HepG2 (cell line): ENCODE data around the gene ATP8B4. TPM values are rescaled to one million over a fixed set of nuclear protein-coding genes. Genes with fewer than 3 reads are reported as not detected.

Source experiments
- ATAC-seq: fragments of 200-7000 bp; cut with Tn5 transposase; 3 replicates; pipeline ENCODE4 v1.9.1; 2020; ENCODE audit warnings: mild to moderate bottlenecking, moderate library complexity
- BruUV-seq: library from RNA; stranded (reverse); fragments of 400-500 nt; replicated peaks from 2 replicates; lab custom pipeline; 2021; lab: Mats Ljungman, UMichigan
- CTCF ChIA-PET: fragments of 300-600 bp; formaldehyde crosslinking; extraction: SDS; loops from one replicate; lab custom pipeline; 2021; ENCODE audit warnings: low total read pairs, inconsistent platforms, low intra/inter-chr PET ratio; lab: Yijun Ruan, JAX
- POLR2A ChIA-PET: fragments of 350-600 bp; sonication (Branson Sonifier 250); formaldehyde crosslinking; loops from one replicate; lab custom pipeline; 2020; ENCODE audit warnings: antibody characterized with exemption, inconsistent platforms; lab: Yijun Ruan, JAX
- DNase-seq: peaks from one replicate; pipeline ENCODE4 v3.0.0-alpha.2; 2015; ENCODE audit warnings: low spot score
- FAIRE-seq: peaks from 3 replicates; lab custom pipeline; 2011; peaks lifted over from hg19 to GRCh38; lab: Jason Lieb, UNC
- H2AFZ ChIP-seq: one replicate; pipeline ENCODE4 v1.6.1; 2011; ENCODE audit warnings: low read length, inconsistent platforms
- H3K27ac ChIP-seq: fragments of 300-600 bp; 3 replicates; pipeline ENCODE4 v1.8.0; 2011; ENCODE audit warnings: mixed run types, mild to moderate bottlenecking, mixed read lengths, low read length, inconsistent platforms; ENCODE audit not compliant: insufficient read depth; ENCODE audit errors: extremely low read length
- H3K27me3 ChIP-seq, 2 experiments: fragments of 200-600 bp in 1 of 2; 2 replicates in 1 of 2; 3 replicates in 1 of 2; pipeline versions ENCODE4 v1.6.0 to v1.8.0; 2011; ENCODE audit warnings: low read length in 2 of 2, mild to moderate bottlenecking in 2 of 2, moderate library complexity in 2 of 2, inconsistent platforms in 1 of 2; ENCODE audit not compliant: insufficient read depth in 2 of 2, control insufficient read depth in 1 of 2
- H3K36me3 ChIP-seq, 2 experiments: fragments of 200-600 bp in 1 of 2; replicated peaks in 1 of 2; 2 replicates in 1 of 2; 3 replicates in 1 of 2; pipeline versions ENCODE4 v1.5.1 to v1.8.0; 2011; ENCODE audit warnings: low read length in 2 of 2, inconsistent platforms in 1 of 2; ENCODE audit not compliant: insufficient read depth in 2 of 2, control insufficient read depth in 1 of 2
- H3K4me1 ChIP-seq: 2 replicates; pipeline ENCODE4 v1.5.1; 2012; ENCODE audit warnings: low read length, inconsistent platforms; ENCODE audit not compliant: insufficient read depth
- H3K4me2 ChIP-seq: 2 replicates; pipeline ENCODE4 v1.6.0; 2011; ENCODE audit warnings: low read depth, low read length, inconsistent platforms
- H3K4me3 ChIP-seq, 3 experiments: fragments of 200-600 bp in 1 of 3; sonication (generic), shearing (Covaris generic) in 1 of 3; replicated peaks in 1 of 3; 2 replicates each; pipeline ENCODE4 v1.5.1; 2011 to 2016; ENCODE audit warnings: low read length in 3 of 3, inconsistent platforms in 2 of 3, low read depth in 2 of 3, mild to moderate bottlenecking in 2 of 3, control low read depth in 1 of 3, mixed read lengths in 1 of 3; ENCODE audit not compliant: insufficient read depth in 1 of 3
- H3K79me2 ChIP-seq: one replicate; pipeline ENCODE4 v1.6.1; 2011; ENCODE audit warnings: low read length, inconsistent platforms; ENCODE audit not compliant: insufficient read depth
- H3K9ac ChIP-seq: 2 replicates; pipeline ENCODE4 v1.6.0; 2011; ENCODE audit warnings: mild to moderate bottlenecking, low read depth, low read length, inconsistent platforms; ENCODE audit not compliant: insufficient read depth
- H3K9me3 ChIP-seq: 2 replicates; pipeline ENCODE4 v1.5.1; 2012; ENCODE audit warnings: mild to moderate bottlenecking, low read length
- H4K20me1 ChIP-seq: 2 replicates; pipeline ENCODE4 v1.6.0; 2011; ENCODE audit warnings: inconsistent platforms, mild to moderate bottlenecking, low read length, moderate library complexity; ENCODE audit not compliant: insufficient read depth
- AKAP8 ChIP-seq: sonication (generic); formaldehyde crosslinking; IDR thresholded peaks from 2 replicates; pipeline ENCODE4 v1.5.1; 2020; ENCODE audit warnings: mild to moderate bottlenecking, missing genetic modification reagents
- HMGXB3 ChIP-seq: sonication (generic); formaldehyde crosslinking; IDR thresholded peaks from 2 replicates; pipeline ENCODE4 v1.4.0; 2020; ENCODE audit warnings: missing genetic modification reagents, borderline replicate concordance
- KLF12 ChIP-seq: sonication (generic); formaldehyde crosslinking; IDR thresholded peaks from 2 replicates; pipeline ENCODE4 v1.4.0; 2020; ENCODE audit warnings: missing genetic modification reagents, borderline replicate concordance
- MXI1 ChIP-seq: IDR thresholded peaks from 3 replicates; pipeline ENCODE4 v1.6.1; 2012; ENCODE audit warnings: low read depth, low read length, inconsistent platforms, borderline replicate concordance
- THAP8 ChIP-seq: sonication (generic); formaldehyde crosslinking; IDR thresholded peaks from 2 replicates; pipeline ENCODE4 v1.5.1; 2020; ENCODE audit warnings: missing genetic modification reagents, mild to moderate bottlenecking, borderline replicate concordance
- ZNF101 ChIP-seq: sonication (generic); formaldehyde crosslinking; IDR thresholded peaks from 2 replicates; pipeline ENCODE4 v1.4.0; 2020; ENCODE audit warnings: mild to moderate bottlenecking, low read depth, missing genetic modification reagents, borderline replicate concordance
- ZNF878 ChIP-seq: sonication (generic); formaldehyde crosslinking; IDR thresholded peaks from 2 replicates; pipeline ENCODE4 v1.8.1; 2023; ENCODE audit warnings: mild to moderate bottlenecking, missing genetic modification reagents, moderate library complexity
- ZXDC ChIP-seq: sonication (generic); formaldehyde crosslinking; IDR thresholded peaks from 2 replicates; pipeline ENCODE4 v1.5.0; 2020; ENCODE audit warnings: mild to moderate bottlenecking, missing genetic modification reagents
- WGBS: methylation state at CpG from one replicate; pipeline ENCODE4 v1.1.6; 2017; ENCODE audit warnings: low lambda C conversion rate; 5-methylcytosine and 5-hydroxymethylcytosine counted together
- in situ Hi-C: cut with HindIII; loops from 2 replicates; pipeline ENCODE4 v1.10.0; 2017; ENCODE audit warnings: low pct_unique_long_range_greater_than_20kb; ENCODE audit not compliant: extremely low pct_ligation_motif_present
- intact Hi-C: fragments of 100-400 bp; cut with micrococcal nuclease; formaldehyde crosslinking; loops from one replicate; pipeline ENCODE4 v1.10.0; 2022; ENCODE audit not compliant: unreplicated experiment
- polyA plus RNA-seq, 8 experiments: library from polyadenylated mRNA; depleted of rRNA in 3 of 8; stranded (reverse) in 7 of 8; unstranded in 1 of 8; fragments of >200 nt; fragmentation: Illumina TruSeq in 4 of 8; extraction: Trizol in 4 of 8; gene quantifications; 2 replicates each; pipeline versions ENCODE4 v1.2.1 to v1.2.3, GENCODE V29; 2011 to 2016; ENCODE audit warnings: low read depth in 4 of 8, missing spikeins in 1 of 8, mixed read lengths in 1 of 8; ENCODE audit not compliant: insufficient read depth in 1 of 8
- total RNA-seq, 5 experiments: library from RNA; depleted of rRNA; stranded (reverse); fragments of >200 nt; fragmentation: Illumina TruSeq; extraction: Trizol; gene quantifications; 2 replicates each; pipeline ENCODE4 v1.2.3, GENCODE V29; 2016; ENCODE audit warnings: low read depth in 1 of 5
- TF ChIP-seq, protein P1 (sequence below): sonication (generic); formaldehyde crosslinking; IDR thresholded peaks from 2 replicates; pipeline ENCODE4 v1.8.0; 2022; ENCODE audit warnings: mild to moderate bottlenecking, missing genetic modification reagents, moderate library complexity

ATP8B4 gene
- total and polyA plus RNA-seq, 2 of the 13 experiments (the other 11 are each of a cell fraction or from before 2014, with no cell fraction given) = 0.24 to 0.69 TPM

DNA sequence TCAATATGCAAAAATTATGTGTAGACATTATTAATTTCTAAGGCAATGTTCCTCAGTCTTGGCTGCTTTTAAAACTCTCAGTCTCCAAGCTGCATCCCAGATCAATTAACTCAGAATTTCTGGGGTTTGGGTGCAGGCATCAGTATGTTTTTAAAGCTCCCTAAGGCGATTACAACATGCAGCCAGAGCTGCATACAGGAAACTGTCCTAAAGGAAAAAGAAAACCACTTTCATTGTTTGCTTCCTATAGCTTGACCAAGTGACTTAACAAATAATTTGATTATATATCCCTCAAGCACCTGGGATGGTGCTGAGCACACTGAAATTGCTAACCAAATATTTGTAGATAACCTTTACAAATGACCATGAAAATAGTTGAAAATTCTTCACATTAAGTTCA is 303.5 kb downstream of the ATP8B4 start:
- Histone ChIP-seq H3K27me3 (no peaks in the 10 kb centered on the region), H3K4me3 (no peak overlapping the region), H3K27ac (no peak overlapping the region), H3K79me2 (no peaks in the 10 kb centered on the region), H3K9me3 (no peaks in the 10 kb centered on the region), H3K4me1 (no peaks in the 10 kb centered on the region)
- CTCF ChIA-PET = no interaction called here
- in situ Hi-C loops = no loop called here
- no peak for FAIRE-seq
- POLR2A ChIA-PET = no interaction called here
- TF ChIP-seq THAP8 (CRISPR knock-in tag) = no peak
- no peak for TF ChIP-seq ZNF101
- TF ChIP-seq MXI1 = no peak
- TF ChIP-seq ZNF878 (CRISPR knock-in tag) = no peak
- no peak for TF ChIP-seq KLF12 (CRISPR knock-in tag)
- TF ChIP-seq ZXDC (CRISPR knock-in tag) = no peak
- TF ChIP-seq, protein P1, sequence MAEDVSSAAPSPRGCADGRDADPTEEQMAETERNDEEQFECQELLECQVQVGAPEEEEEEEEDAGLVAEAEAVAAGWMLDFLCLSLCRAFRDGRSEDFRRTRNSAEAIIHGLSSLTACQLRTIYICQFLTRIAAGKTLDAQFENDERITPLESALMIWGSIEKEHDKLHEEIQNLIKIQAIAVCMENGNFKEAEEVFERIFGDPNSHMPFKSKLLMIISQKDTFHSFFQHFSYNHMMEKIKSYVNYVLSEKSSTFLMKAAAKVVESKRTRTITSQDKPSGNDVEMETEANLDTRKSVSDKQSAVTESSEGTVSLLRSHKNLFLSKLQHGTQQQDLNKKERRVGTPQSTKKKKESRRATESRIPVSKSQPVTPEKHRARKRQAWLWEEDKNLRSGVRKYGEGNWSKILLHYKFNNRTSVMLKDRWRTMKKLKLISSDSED (CRISPR knock-in tag) = no peak
- TF ChIP-seq AKAP8 (CRISPR knock-in tag) = no peak
- TF ChIP-seq HMGXB3 (CRISPR knock-in tag) = no peak
- TF ChIP-seq, all 625 proteins: peak for 0
- ATAC-seq = no peak
- WGBS = 0% methylated on average over 1 of the region's 1 CpG
- Histone ChIP-seq H3K4me2 (no peak overlapping the region), H3K9ac (no peak overlapping the region), H2AFZ (no peak overlapping the region), H3K36me3 (no peaks in the 10 kb centered on the region), H4K20me1 (no peaks in the 10 kb centered on the region)
- intact Hi-C loops = no loop called here
- BruUV-seq = no TSS peak
- no peak for DNase-seq
